ENCODE results near the gene PNMA8C.
A peak's percentile ranks its signal among the peaks of the same experiment; 100 is the strongest.
"Not testable (repeated sequence)": the region's sequence is repeated elsewhere in the genome, so short reads cannot be mapped to it uniquely, and the experiment has no call there.

Gene PNMA8C

GRCh38 chr19:46447824-46448223 lies 19.1 kb upstream of the PNMA8C start:
- DNase-seq (ENCODE audit: low read depth in 2 of 2), result no peak

GRCh38 chr19:46447006-46447405 lies 18.3 kb upstream of the PNMA8C start:
- no peak for DNase-seq (ENCODE audit: low read depth in 2 of 2)

GRCh38 chr19:46446021-46446420 lies 17.3 kb upstream of the PNMA8C start:
- no peak for DNase-seq (ENCODE audit: low read depth in 2 of 2)

- peak; percentile 47 for DNase-seq (ENCODE audit: low read depth in 2 of 2)
Measured at GRCh38 chr19:46442808-46443450, 14.2 kb upstream of the PNMA8C start.

GRCh38 chr19:46441866-46442265 lies 13.1 kb upstream of the PNMA8C start:
- no peak for DNase-seq (ENCODE audit: low read depth in 2 of 2)

GRCh38 chr19:46435689-46436088 lies 7.0 kb upstream of the PNMA8C start:
- DNase-seq (ENCODE audit: low read depth in 2 of 2), result not testable (repeated sequence)

GRCh38 chr19:46435009-46435408 lies 6.3 kb upstream of the PNMA8C start:
- no peak for DNase-seq (ENCODE audit: low read depth in 2 of 2)

GRCh38 chr19:46433470-46433869 lies 4.7 kb upstream of the PNMA8C start:
- DNase-seq (ENCODE audit: low read depth in 2 of 2), result not testable (repeated sequence)

- DNase-seq (ENCODE audit: low read depth in 2 of 2), result no peak
Measured at GRCh38 chr19:46431824-46432223, 3.1 kb upstream of the PNMA8C start.

GRCh38 chr19:46429999-46430398 lies 1.3 kb upstream of the PNMA8C start:
- DNase-seq (ENCODE audit: low read depth in 2 of 2), result no peak

- DNase-seq (ENCODE audit: low read depth in 2 of 2), result no peak
Measured at GRCh38 chr19:46427518-46428045, 1.2 kb downstream of the PNMA8C start.

GRCh38 chr19:46426506-46427162 lies 2.1 kb downstream of the PNMA8C start:
- DNase-seq (ENCODE audit: low read depth in 2 of 2), result no peak

- DNase-seq (ENCODE audit: low read depth in 2 of 2), result no peak
Measured at GRCh38 chr19:46426035-46426505, 2.7 kb downstream of the PNMA8C start.

GRCh38 chr19:46423188-46423587 lies 5.5 kb downstream of the PNMA8C start:
- DNase-seq (ENCODE audit: low read depth in 2 of 2), result no peak

- DNase-seq (ENCODE audit: low read depth in 2 of 2), result no peak
Measured at GRCh38 chr19:46422344-46422743, 6.4 kb downstream of the PNMA8C start.

- no peak for DNase-seq (ENCODE audit: low read depth in 2 of 2)
Measured at GRCh38 chr19:46420056-46420455, 8.7 kb downstream of the PNMA8C start.

- DNase-seq (ENCODE audit: low read depth in 2 of 2), result peak; percentile 75 to 76
Measured at GRCh38 chr19:46415804-46416709, 12.7 kb downstream of the PNMA8C start.

- DNase-seq (ENCODE audit: low read depth in 2 of 2), result not testable (repeated sequence)
Measured at GRCh38 chr19:46414899-46415298, 13.8 kb downstream of the PNMA8C start.

- peak; percentile 96 for DNase-seq (ENCODE audit: low read depth in 2 of 2)
Measured at GRCh38 chr19:46413262-46414031, 15.3 kb downstream of the PNMA8C start, which contains the start of gene CCDC8. Gene CCDC8, minus strand, starts transcription at chr19:46413564. Its CDS starts 754 bp downstream, at chr19:46412810.

GRCh38 chr19:46412650-46413261 lies 16.0 kb downstream of the PNMA8C start:
- no peak for DNase-seq (ENCODE audit: low read depth in 2 of 2)

All from fibroblast of skin of left biceps (primary cell).